K562 (cell line): Measurements from ENCODE around the gene FBXO28. TPM values are rescaled to one million over a fixed set of nuclear protein-coding genes. Genes with fewer than 3 reads are reported as not detected.

Source experiments
- CREB5 ChIP-seq: fragments of 250-450 bp; sonication (Bioruptor Pico); IDR thresholded peaks from 2 replicates; pipeline ENCODE4 v1.5.0; 2020; ENCODE audit warnings: mild to moderate bottlenecking
- GTF2A2 ChIP-seq: IDR thresholded peaks from 2 replicates; pipeline ENCODE4 v1.6.1; 2016; ENCODE audit warnings: mild to moderate bottlenecking, missing genetic modification characterization, missing compliant biosample characterization
- HNRNPL ChIP-seq: fragments of 200-400 bp; formaldehyde crosslinking; IDR thresholded peaks from 2 replicates; pipeline ENCODE4 v1.6.1; 2017; ENCODE audit warnings: low read depth, mild to moderate bottlenecking, low read length
- JUN ChIP-seq, 2 experiments: sonication (generic) in 1 of 2; formaldehyde crosslinking in 1 of 2; IDR thresholded peaks; 2 replicates each; pipeline versions ENCODE4 v1.6.1 to v1.8.0; 2012 to 2022; ENCODE audit warnings: borderline replicate concordance in 2 of 2, mild to moderate bottlenecking in 2 of 2, improper control_type of control experiment in 1 of 2, low read depth in 1 of 2, low read length in 1 of 2, missing genetic modification reagents in 1 of 2
- PML ChIP-seq: IDR thresholded peaks from 2 replicates; pipeline ENCODE4 v1.6.1; 2012; ENCODE audit warnings: low read length, inconsistent platforms
- POLR2AphosphoS5 ChIP-seq: IDR thresholded peaks from 2 replicates; pipeline ENCODE4 v1.6.1; 2011; ENCODE audit warnings: mild to moderate bottlenecking, low read depth, low read length, moderate library complexity; ENCODE audit not compliant: control insufficient read depth, insufficient read depth
- ZBTB40 ChIP-seq, 2 experiments: fragments of 450-650 bp in 1 of 2; sonication (generic) in 1 of 2; formaldehyde crosslinking in 1 of 2; IDR thresholded peaks; 2 replicates each; pipeline versions ENCODE4 v1.7.1 to v1.9.0; 2016 to 2022; ENCODE audit warnings: inconsistent platforms in 1 of 2, mild to moderate bottlenecking in 1 of 2, missing genetic modification reagents in 1 of 2
- ZNF639 ChIP-seq, 2 experiments: fragments of 200-800 bp in 1 of 2; sonication (Bioruptor generic) in 1 of 2; sonication (generic) in 1 of 2; formaldehyde crosslinking in 1 of 2; IDR thresholded peaks in 1 of 2; conservative IDR thresholded peaks in 1 of 2; 2 replicates each; pipeline versions ENCODE4 v1.5.0 to v1.6.1; 2016 to 2020; ENCODE audit warnings: missing compliant biosample characterization in 1 of 2, missing genetic modification characterization in 1 of 2, missing genetic modification reagents in 1 of 2
- ZNF740 ChIP-seq, 3 experiments: fragments of 200-800 bp in 1 of 3; sonication (Bioruptor generic) in 1 of 3; sonication (generic) in 1 of 3; formaldehyde crosslinking in 1 of 3; IDR thresholded peaks; 2 replicates each; pipeline versions ENCODE4 v1.6.1 to v1.8.0; 2016 to 2022; ENCODE audit warnings: mild to moderate bottlenecking in 2 of 3, missing compliant biosample characterization in 2 of 3, missing genetic modification characterization in 2 of 3, missing genetic modification reagents in 1 of 3
- polyA plus RNA-seq, 8 experiments: library from polyadenylated mRNA; depleted of rRNA in 4 of 8; stranded (reverse) in 5 of 8; unstranded in 3 of 8; fragments of >200 nt; fragmentation: Nextera tagmentation in 2 of 8; fragmentation: Illumina TruSeq in 1 of 8; extraction: Ambion mirVana in 2 of 8; extraction: Trizol in 1 of 8; gene quantifications; 2 replicates each; pipeline versions ENCODE4 v1.2.1 to v1.2.3, GENCODE V29; 2011 to 2014; ENCODE audit warnings: inconsistent platforms in 1 of 8, missing spikeins in 1 of 8
- total RNA-seq, 7 experiments: library from RNA; depleted of rRNA in 6 of 7; stranded (reverse); fragments of >200 nt in 6 of 7; fragmentation: Illumina TruSeq in 2 of 7; extraction: Trizol in 2 of 7; gene quantifications; 2 replicates each; pipeline versions ENCODE4 v1.2.1 to v1.2.3, GENCODE V29; 2011 to 2021; ENCODE audit warnings: low replicate concordance in 1 of 7

The FBXO28 gene
- total and polyA plus RNA-seq, 9 of the 15 experiments (the other 6 are each of a cell fraction or from before 2014, with no cell fraction given), result 4.1 to 34.8 (median 25.3) TPM

GRCh38 chr1:224113918-224114786 is at the start of gene FBXO28 (continued):
- TF ChIP-seq ZNF639 (CRISPR knock-in tag; conservative IDR thresholded peaks at IDR 0.05 in 1 of 2, IDR thresholded peaks at IDR 0.05 in 1 of 2) (peak in 1 of 2 experiments; percentile 62; a peak in 1 of 4 replicates), CREB5 (CRISPR knock-in tag) (no peak), ZNF740 (CRISPR knock-in tag; IDR thresholded peaks at IDR 0.05) (peak; percentile 61; the same call in 1 of the 2 replicates), ZNF740 (tag; IDR thresholded peaks at IDR 0.05) (0 out of 4 replicates have a peak, but pooled peaks of 1 of the 2 experiments have one; percentile 29), POLR2AphosphoS5 (peak; percentile 99), HNRNPL (no peak), GTF2A2 (tag) (0 out of 2 replicates have a peak, but pooled peaks have one; percentile 62), PML (peak; percentile 91), JUN (IDR thresholded peaks at IDR 0.05; ENCODE audit: borderline replicate concordance, low read depth, low read length) (peak; percentile 45; the same call in 1 of the 2 replicates), JUN (CRISPR knock-in tag; IDR thresholded peaks at IDR 0.05; ENCODE audit: borderline replicate concordance) (0 out of 2 replicates have a peak, but pooled peaks have one; percentile 18), ZBTB40 (IDR thresholded peaks at IDR 0.05) (peak; percentile 99), ZBTB40 (CRISPR knock-in tag; IDR thresholded peaks at IDR 0.05) (no peak)
